CD4-positive, alpha-beta T cell treated with Interleukin-15 for 4 hours (primary cell): Measurements from ENCODE around the gene SH3TC2.

ENCODE experiments used
- DNase-seq: peaks from one replicate; pipeline ENCODE4 v3.0.0-alpha.2; 2020; ENCODE audit warnings: low spot score

The SH3TC2 gene

GRCh38 chr5:148998174-148998797 is 64.6 kb downstream of the SH3TC2 start:
- peak; percentile 66 for DNase-seq

GRCh38 chr5:148996270-148996669 is 66.6 kb downstream of the SH3TC2 start:
- no peak for DNase-seq

DNA sequence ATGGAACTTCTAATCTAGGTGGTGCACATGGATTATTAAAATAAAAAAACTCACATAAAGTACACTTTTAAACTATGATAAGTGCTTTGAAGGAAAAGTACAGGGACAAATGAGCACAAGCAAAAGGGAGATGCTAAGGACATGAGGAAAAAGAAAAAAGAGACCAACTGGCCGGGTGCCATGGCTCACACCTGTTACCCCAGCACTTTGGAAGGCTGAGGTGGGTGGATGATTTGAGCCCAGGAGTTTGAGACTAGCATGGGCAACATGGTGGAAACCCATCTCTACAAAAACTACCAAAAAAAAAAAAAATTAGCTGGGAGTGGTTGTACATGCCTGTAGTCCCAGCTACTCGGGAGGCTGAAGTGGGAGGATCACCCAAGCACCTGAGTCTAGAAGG is 67.1 kb downstream of the SH3TC2 start:
- no peak for DNase-seq

DNA sequence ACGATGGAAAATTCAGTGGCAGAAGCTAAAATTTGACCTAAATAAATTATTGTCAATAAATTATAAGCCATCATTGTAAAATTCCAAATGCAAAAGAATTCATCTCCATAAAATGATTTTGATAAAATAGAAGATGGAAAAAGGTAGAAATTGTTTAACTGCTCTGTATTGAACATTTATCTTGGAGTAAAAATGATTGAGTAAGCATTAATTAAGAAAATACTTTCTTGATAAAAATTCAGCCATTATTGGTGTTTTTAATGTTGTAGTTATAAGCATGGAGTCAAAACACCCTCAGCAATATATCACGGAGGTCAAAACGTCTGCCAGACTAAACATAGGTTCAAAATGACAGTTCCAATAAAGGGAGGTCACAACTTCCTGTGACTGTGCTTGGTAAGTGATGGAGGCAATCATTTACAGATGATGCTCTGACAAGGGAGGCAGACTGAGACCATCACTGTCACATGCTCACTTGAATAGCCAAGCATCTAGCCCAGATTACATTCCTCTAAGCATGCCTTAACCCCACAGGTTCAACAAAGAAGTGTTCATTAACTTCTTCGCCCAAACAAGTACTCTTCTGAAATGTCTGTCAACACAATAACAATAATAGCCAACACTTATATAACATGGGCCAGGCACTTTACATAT is 69.5 kb downstream of the SH3TC2 start:
- DNase-seq: no peak

DNA sequence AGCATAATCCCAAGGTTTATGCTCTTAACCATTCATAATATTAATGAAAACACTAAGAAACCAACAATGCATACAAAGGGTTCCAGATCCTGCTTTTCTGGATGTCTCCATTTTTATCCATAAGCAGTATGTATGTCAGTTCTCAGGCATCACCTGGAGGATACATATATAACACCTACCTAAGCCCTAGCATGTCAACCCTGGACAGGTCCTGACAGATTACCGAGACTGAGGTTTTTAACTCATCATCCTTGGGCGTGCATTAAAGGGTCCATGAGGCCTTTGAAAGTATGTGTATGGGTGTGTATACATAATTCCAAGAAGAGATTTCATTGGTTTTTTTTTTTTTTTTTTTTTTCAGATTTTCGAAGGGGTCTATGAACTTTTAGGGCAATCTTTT is 70.6 kb downstream of the SH3TC2 start:
- no peak for DNase-seq

GRCh38 chr5:148991566-148991965 is 71.3 kb downstream of the SH3TC2 start:
- no peak for DNase-seq

- DNase-seq: no peak
Measured at GRCh38 chr5:148990817-148991216, 72.0 kb downstream of the SH3TC2 start.

- no peak for DNase-seq
Measured at GRCh38 chr5:148989567-148989966, 73.3 kb downstream of the SH3TC2 start.

DNA sequence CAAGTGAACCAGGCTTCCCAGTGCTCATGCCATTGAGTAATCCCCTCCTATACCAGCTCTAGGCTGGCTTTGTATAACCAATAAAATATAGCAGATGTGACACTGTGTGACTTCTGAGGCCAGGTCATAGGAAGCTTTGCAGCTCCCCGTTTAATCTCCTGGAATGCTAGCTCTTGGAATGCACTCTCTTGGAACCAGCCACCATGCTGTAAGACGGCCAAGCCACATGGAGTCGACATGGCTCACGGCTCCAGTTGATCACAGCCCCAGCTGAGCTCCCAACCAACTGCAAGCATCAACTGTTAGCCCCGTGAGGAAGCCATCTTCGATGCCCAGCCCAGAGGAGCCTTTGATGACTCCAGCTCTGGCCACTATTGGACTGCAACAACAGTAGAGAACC is 74.5 kb downstream of the SH3TC2 start:
- DNase-seq: no peak

DNA sequence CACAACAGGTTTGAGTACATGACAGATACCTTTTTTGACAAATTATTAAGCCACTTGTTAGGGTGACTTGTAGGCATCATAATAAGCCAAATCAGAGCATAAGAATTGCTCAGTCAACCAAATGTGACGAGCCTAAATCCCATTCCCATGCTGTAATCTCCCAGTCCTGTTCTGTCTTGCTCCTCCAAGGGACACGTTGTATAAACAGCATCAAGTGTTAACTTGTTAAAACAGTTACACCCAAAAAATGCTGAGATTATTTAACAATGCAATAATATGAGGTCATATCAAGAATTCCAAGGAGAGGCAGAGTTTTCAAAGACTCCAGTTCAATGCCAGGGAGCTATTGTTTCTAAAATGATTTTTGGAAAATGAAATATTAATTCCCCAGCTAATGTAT is 76.2 kb downstream of the SH3TC2 start:
- no peak for DNase-seq

GRCh38 chr5:148984345-148984744 is 78.5 kb downstream of the SH3TC2 start:
- no peak for DNase-seq

- no peak for DNase-seq
Measured at GRCh38 chr5:148981353-148981752, 81.5 kb downstream of the SH3TC2 start.

DNA sequence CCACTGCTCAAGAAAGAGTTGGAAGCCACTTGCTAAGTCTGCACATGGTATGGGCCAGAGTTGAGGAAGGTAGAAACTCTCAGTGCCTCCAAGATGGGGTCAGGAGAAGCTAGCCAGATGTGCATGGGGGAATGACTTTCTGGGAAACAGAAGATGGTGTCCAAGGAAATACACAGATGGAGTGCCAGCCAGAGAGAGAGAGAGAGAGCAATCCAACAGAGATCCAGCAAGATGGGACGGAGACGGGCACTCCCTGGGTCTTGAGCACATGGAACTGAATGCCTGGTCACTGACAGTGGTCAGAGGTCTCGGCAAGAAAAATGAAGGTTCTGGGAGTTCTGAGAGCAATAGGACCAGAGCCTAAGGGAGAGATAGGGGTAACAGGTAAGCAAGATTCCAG is 82.1 kb downstream of the SH3TC2 start:
- no peak for DNase-seq

DNA sequence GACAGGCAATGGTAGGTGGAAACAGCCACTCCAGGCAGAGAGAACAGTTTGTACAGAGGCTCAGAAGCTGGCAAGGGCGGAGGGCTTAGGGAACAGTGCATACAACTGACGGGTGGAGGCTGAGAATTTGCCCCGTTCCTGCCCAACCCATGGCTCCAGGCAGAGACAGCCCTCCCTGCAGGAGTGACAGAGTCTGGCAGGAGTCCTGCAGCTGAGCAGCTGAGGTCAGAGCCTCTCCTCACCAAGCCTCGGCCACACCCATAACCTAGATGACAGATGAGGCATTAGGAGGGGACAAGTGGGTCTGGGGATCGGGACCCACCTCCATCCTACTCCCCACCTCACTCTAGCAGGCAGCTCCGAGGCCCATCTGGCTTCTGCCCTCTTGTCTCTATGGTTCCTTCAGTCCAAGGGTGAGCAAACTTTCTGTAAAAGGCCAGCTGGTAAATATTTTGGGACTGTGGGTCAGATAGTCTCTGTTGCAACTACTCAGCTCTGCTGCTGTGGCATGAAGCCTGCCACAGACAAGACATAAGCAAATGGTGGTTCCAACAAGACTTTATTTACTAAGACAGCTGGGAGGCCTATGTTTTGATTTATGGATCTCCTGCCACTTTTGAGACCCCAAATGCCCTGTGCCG is 83.7 kb downstream of the SH3TC2 start:
- no peak for DNase-seq

DNA sequence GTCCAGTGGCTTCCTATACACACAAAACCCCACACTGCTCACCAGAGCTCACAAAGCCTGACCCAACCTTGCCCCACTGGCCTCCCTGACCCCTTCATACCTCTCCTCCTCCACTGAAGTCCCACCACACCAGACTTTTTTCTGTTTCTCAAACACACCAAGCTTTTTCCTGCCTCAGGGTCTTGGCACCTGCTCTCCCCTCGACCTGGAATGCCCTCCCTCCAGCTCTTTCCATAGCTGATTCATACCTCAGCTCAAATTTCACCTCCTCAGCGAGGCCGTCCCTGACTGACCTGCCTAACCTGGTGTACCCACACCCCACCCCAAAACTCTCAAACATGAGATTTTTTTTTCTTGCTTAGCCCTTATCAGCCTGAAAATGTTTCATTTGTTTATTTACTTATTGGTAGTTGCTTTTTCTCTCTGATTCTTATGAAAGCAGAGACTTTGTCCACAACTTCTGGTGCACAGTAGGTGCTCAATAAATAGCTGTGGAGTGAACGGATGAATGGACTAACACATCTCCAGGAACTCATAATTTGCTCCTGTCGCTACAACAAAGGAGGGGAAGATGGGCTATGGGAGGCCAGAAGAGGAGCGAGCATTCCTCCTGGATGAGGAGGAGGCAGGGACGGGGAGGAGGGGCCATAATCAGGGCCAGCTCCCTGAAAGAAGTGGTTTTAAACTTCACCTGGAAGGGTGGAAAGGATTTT is 84.3 kb downstream of the SH3TC2 start:
- DNase-seq: no peak

DNA sequence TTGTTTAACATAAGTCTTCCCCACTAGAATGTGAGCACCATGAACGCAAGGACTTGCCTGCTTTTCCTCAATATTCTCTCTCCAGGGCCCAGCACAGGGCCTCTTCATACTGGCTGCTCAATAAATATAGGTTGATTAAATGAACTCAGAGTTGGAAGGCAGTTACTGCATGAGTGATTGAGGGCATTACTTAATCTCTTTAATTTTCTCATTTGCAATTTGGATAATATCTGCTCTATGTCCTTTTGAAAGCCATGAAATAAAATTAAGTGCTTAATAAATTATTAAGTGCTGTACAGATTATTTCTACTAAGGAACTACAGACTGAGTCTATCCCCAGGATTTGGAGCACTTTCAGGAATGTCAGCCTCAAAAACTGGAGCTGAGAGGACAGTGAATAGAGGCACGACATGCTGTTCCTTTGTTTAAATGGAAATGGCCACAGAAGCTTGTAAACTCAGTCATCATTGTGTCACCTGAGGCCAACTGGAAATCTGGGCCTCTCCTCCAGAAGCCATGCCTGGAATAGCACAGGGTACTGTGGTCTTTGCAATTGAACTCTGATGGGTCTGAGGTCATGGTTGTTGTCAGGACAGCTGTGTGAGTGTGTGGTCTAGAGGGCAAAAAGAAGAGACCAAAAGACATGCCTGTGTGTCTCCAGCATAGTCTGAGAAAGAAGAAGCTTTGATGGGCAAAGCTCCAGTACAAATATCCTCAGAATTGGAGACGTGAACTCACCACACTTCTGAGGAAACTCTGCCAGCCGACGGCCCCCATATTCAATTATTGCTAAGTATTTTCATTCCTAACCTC is 86.1 kb downstream of the SH3TC2 start:
- no peak for DNase-seq

GRCh38 chr5:148974642-148975327 is 88.1 kb downstream of the SH3TC2 start:
- no peak for DNase-seq

- no peak for DNase-seq
Measured at GRCh38 chr5:148973455-148973854, 89.4 kb downstream of the SH3TC2 start.

GRCh38 chr5:148972974-148973374 is 89.9 kb downstream of the SH3TC2 start:
- no peak for DNase-seq

- no peak for DNase-seq
Measured at GRCh38 chr5:148972396-148972795, 90.5 kb downstream of the SH3TC2 start.

DNA sequence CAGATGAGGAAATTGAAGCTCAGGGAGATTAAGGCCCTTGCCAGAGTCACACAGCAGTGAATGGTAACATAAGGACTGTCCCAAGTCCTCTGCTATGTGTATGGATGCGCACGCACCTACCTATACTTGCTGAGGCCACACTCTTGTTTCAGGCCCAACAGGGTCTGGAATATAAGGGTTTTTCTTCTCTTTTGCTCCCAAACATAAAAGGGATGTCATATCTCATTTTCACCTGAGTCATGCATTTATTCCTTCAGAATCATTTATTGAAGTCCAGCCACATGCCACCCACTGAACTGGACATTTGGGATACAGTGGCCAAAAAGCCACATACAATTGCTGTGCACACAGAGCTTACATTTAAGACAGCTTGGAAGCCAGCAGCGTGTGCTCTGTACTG is 92.0 kb downstream of the SH3TC2 start:
- DNase-seq: no peak

- DNase-seq: no peak
Measured at GRCh38 chr5:148970228-148970627, 92.6 kb downstream of the SH3TC2 start.
